ENCODE data around the gene NDUFB7.
"Not testable (repeated sequence)": the region's sequence is repeated elsewhere in the genome, so short reads cannot be mapped to it uniquely, and the experiment has no call there.

The NDUFB7 gene

GRCh38 chr19:14615623-14616022, 43.8 kb upstream of the NDUFB7 start (continued):
- TF ChIP-seq ZNF2 (tag by site-specific recombination; IDR thresholded peaks at IDR 0.05) = no peak

GRCh38 chr19:14614099-14614412, 42.2 kb upstream of the NDUFB7 start:
- Histone ChIP-seq H3K9me3 (ENCODE audit: control insufficient read depth, insufficient read depth, low read depth, low read length) (no peaks in the 10 kb centered on the region), H3K27ac (ENCODE audit: extremely low read depth, low read depth, low read length) (no peak overlapping the region), H3K4me1 (ENCODE audit: control insufficient read depth, insufficient read depth, low read length) (no peaks in the 10 kb centered on the region), H3K36me3 (ENCODE audit: control insufficient read depth in 2 of 2, insufficient read depth in 1 of 2, low read length in 2 of 2) (no peaks in the 10 kb centered on the region), H3K4me3 (ENCODE audit: low read depth, low read length) (no peak overlapping the region)
- POLR2A ChIA-PET = no interaction called here
- CTCF ChIA-PET = no interaction called here
- no peak for TF ChIP-seq RBAK (tag by site-specific recombination; IDR thresholded peaks at IDR 0.05)
- TF ChIP-seq ZNF596 (tag by site-specific recombination; IDR thresholded peaks at IDR 0.05) = no peak

DNA sequence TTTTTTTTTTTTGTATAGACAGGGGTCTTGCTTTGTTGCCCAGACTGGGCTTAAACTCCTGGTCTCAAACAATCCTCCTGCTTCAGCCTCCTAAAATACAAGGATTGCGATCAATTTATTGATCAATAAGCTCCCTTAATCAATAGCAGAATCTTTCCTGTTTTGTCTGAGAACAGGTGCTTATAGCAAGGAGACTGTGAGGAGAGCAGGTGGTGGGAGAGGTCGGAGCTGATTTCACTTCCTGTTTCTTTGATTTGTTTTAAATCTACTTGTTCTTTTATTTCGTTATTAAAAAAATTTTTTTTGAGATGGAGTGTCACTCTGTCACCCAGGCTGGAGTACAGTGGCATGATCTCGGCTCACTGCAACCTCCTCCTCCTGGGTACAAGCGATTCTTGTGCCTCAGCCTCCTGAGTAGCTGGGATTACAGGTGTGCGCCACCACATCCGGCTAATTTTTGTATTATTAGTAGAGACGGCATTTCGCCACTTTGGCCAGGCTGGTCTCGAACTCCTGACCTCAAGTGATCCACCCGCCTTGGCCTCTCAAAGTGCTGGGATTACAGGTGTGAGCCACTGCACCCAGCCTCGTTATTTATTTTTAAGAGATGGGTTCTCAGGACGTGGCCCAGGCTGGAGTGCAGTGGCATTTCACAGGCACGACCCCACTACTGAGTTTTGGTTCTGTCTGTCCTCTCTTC, 41.7 kb upstream of the NDUFB7 start:
- H3K4me1 ChIP-seq (ENCODE audit: control insufficient read depth, insufficient read depth, low read length); H3K4me3 ChIP-seq (ENCODE audit: low read depth, low read length); H3K36me3 ChIP-seq (ENCODE audit: control insufficient read depth in 2 of 2, insufficient read depth in 1 of 2, low read length in 2 of 2); H3K9me3 ChIP-seq (ENCODE audit: control insufficient read depth, insufficient read depth, low read depth, low read length); POLR2A ChIA-PET; CTCF ChIA-PET; H3K27ac ChIP-seq (ENCODE audit: extremely low read depth, low read depth, low read length): not testable (repeated sequence)

DNA sequence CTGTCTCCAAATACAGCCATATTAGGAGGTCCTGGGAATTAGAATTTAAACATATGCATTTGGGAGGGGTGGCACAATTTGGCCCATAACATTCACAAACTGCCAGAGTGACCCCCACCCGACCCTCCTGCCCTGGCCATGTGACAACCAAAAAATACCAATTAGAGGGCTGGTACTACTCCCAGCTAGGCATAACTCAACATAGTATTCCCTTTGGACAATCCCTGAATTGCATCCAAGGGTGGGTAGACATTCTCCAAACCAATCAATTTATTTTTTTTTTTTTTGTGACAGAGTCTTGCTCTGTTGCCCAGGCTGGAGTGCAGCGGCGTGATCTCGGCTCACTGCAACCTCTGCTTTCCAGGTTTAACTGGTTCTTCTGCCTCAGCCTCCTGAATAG, 40.8 kb upstream of the NDUFB7 start:
- TF ChIP-seq ZNF155 (tag by site-specific recombination; IDR thresholded peaks at IDR 0.05) = no peak
- H3K9me3 ChIP-seq (ENCODE audit: control insufficient read depth, insufficient read depth, low read depth, low read length) = no peaks in the 10 kb centered on the region
- H3K4me1 ChIP-seq (ENCODE audit: control insufficient read depth, insufficient read depth, low read length) = no peaks in the 10 kb centered on the region
- ChIA-PET CTCF (no interaction called here), POLR2A (no interaction called here)
- H3K36me3 ChIP-seq (ENCODE audit: control insufficient read depth in 2 of 2, insufficient read depth in 1 of 2, low read length in 2 of 2) = no peaks in the 10 kb centered on the region
- H3K4me3 ChIP-seq (ENCODE audit: low read depth, low read length) = no peak overlapping the region
- no peak overlapping the region for H3K27ac ChIP-seq (ENCODE audit: extremely low read depth, low read depth, low read length)

DNA sequence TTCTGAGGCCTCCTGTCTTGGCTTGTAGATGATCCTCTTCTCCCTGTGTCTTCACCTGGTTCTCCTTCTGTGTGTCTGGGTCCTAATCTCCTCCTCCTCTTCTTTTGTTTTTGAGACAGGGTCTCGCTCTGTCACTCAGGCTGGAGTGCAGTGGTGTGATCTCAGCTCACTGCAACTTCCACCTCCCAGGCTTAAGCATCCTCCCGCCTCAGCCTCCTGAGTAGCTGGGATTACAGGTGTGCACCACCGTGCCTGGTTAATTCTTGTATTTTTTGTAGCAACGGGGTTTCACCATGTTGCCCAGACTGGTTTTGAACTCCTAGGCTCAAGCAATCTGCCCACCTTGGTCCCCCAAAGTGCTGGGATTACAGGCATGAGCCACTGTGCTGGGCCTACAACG, 40.4 kb upstream of the NDUFB7 start:
- H3K36me3 ChIP-seq (ENCODE audit: control insufficient read depth in 2 of 2, insufficient read depth in 1 of 2, low read length in 2 of 2); H3K4me3 ChIP-seq (ENCODE audit: low read depth, low read length); CTCF ChIA-PET; H3K4me1 ChIP-seq (ENCODE audit: control insufficient read depth, insufficient read depth, low read length); H3K27ac ChIP-seq (ENCODE audit: extremely low read depth, low read depth, low read length); POLR2A ChIA-PET; H3K9me3 ChIP-seq (ENCODE audit: control insufficient read depth, insufficient read depth, low read depth, low read length): not testable (repeated sequence)

DNA sequence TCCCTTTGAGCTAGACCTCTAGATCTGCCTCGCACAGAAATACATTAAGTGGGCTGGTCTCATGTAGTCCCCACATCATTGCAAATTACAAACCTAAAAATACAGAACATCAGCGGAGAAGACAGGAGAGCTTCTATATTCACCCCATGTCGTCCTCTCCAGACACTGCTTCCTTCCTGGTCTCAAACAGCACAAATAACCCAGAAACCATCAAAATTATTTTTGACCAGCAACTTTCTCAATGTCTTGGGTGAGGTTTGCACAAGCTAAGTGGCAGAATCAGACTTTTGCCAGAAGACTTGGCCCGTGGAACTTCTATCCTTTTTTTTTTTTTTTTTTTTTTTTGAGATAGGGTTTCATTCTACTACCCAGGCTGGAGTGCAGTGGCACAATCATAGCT, 39.2 kb upstream of the NDUFB7 start:
- POLR2A ChIA-PET = no interaction called here
- CTCF ChIA-PET = no interaction called here
- no peak overlapping the region for H3K4me3 ChIP-seq (ENCODE audit: low read depth, low read length)
- H3K9me3 ChIP-seq (ENCODE audit: control insufficient read depth, insufficient read depth, low read depth, low read length) = no peaks in the 10 kb centered on the region
- no peak overlapping the region for H3K27ac ChIP-seq (ENCODE audit: extremely low read depth, low read depth, low read length)
- H3K4me1 ChIP-seq (ENCODE audit: control insufficient read depth, insufficient read depth, low read length) = no peaks in the 10 kb centered on the region
- H3K36me3 ChIP-seq (ENCODE audit: control insufficient read depth in 2 of 2, insufficient read depth in 1 of 2, low read length in 2 of 2) = no peaks in the 10 kb centered on the region
- TF ChIP-seq ZNF302 (tag by site-specific recombination; IDR thresholded peaks at IDR 0.05; ENCODE audit: low read depth) (no peak), ZNF354C (tag by site-specific recombination; IDR thresholded peaks at IDR 0.05; ENCODE audit: borderline replicate concordance, low read depth) (no peak), OVOL3 (tag by site-specific recombination; IDR thresholded peaks at IDR 0.05) (no peak), ZBTB20 (tag by site-specific recombination; IDR thresholded peaks at IDR 0.05) (no peak), GLI2 (tag by site-specific recombination; IDR thresholded peaks at IDR 0.05; ENCODE audit: borderline replicate concordance, low read depth) (no peak), SCRT2 (tag by site-specific recombination; IDR thresholded peaks at IDR 0.05) (no peak), ZNF701 (tag by site-specific recombination; IDR thresholded peaks at IDR 0.05) (no peak), ZNF544 (tag by site-specific recombination; IDR thresholded peaks at IDR 0.05) (no peak), ZNF658 (tag by site-specific recombination; IDR thresholded peaks at IDR 0.05) (no peak), ZNF610 (tag by site-specific recombination; IDR thresholded peaks at IDR 0.05; ENCODE audit: borderline replicate concordance) (no peak), ZNF664 (tag by site-specific recombination; IDR thresholded peaks at IDR 0.05) (no peak), ZBTB1 (tag by site-specific recombination; IDR thresholded peaks at IDR 0.05) (no peak), ZBTB17 (tag by site-specific recombination; IDR thresholded peaks at IDR 0.05) (no peak), HIC1 (tag by site-specific recombination; IDR thresholded peaks at IDR 0.05) (no peak)
- TF ChIP-seq, protein P1, sequence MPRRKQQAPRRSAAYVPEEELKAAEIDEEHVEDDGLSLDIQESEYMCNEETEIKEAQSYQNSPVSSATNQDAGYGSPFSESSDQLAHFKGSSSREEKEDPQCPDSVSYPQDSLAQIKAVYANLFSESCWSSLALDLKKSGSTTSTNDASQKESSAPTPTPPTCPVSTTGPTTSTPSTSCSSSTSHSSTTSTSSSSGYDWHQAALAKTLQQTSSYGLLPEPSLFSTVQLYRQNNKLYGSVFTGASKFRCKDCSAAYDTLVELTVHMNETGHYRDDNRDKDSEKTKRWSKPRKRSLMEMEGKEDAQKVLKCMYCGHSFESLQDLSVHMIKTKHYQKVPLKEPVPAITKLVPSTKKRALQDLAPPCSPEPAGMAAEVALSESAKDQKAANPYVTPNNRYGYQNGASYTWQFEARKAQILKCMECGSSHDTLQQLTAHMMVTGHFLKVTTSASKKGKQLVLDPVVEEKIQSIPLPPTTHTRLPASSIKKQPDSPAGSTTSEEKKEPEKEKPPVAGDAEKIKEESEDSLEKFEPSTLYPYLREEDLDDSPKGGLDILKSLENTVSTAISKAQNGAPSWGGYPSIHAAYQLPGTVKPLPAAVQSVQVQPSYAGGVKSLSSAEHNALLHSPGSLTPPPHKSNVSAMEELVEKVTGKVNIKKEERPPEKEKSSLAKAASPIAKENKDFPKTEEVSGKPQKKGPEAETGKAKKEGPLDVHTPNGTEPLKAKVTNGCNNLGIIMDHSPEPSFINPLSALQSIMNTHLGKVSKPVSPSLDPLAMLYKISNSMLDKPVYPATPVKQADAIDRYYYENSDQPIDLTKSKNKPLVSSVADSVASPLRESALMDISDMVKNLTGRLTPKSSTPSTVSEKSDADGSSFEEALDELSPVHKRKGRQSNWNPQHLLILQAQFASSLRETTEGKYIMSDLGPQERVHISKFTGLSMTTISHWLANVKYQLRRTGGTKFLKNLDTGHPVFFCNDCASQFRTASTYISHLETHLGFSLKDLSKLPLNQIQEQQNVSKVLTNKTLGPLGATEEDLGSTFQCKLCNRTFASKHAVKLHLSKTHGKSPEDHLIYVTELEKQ (tag by site-specific recombination; IDR thresholded peaks at IDR 0.05; ENCODE audit: borderline replicate concordance) = no peak

Measured in HEK293 (cell line).